Measurements from ENCODE around the gene FPGS.
A peak's percentile ranks its signal among the peaks of the same experiment; 100 is the strongest.

Gene FPGS

DNA sequence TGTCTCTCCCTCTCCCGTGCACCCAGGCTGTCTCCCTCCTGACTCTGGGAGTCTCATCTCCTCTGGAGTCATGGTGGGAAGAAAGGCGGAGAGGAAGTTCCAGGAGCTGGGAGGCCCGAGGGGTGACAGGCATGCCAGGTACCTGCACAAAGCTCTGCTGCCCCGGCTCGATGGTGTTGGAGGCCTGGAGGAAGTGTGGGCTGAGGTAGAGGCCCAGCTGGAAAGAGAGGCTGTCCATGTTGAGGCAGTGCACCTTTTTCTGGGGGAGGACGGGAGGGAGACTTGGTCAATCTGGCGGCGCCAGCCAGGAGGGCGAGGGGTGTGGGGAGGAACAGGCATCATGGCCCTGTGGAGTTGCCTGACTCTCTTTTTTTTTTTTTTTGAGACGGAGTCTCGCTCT is 15.9 kb downstream of the FPGS start:
- no peaks in the 10 kb centered on the region for H3K4me1 ChIP-seq (ENCODE audit: insufficient read depth, low read length, severe bottlenecking)
- no peaks in the 10 kb centered on the region for H3K9me3 ChIP-seq (ENCODE audit: low read length)
- no peaks in the 10 kb centered on the region for H4K20me1 ChIP-seq (ENCODE audit: insufficient read depth, low read length)
- no peak overlapping the region for H3K4me3 ChIP-seq (ENCODE audit: low read depth, low read length, poor library complexity, severe bottlenecking)
- no peak for TF ChIP-seq EZH2 (IDR thresholded peaks at IDR 0.05; ENCODE audit: borderline replicate concordance, low read length)
- TF ChIP-seq, protein P1, sequence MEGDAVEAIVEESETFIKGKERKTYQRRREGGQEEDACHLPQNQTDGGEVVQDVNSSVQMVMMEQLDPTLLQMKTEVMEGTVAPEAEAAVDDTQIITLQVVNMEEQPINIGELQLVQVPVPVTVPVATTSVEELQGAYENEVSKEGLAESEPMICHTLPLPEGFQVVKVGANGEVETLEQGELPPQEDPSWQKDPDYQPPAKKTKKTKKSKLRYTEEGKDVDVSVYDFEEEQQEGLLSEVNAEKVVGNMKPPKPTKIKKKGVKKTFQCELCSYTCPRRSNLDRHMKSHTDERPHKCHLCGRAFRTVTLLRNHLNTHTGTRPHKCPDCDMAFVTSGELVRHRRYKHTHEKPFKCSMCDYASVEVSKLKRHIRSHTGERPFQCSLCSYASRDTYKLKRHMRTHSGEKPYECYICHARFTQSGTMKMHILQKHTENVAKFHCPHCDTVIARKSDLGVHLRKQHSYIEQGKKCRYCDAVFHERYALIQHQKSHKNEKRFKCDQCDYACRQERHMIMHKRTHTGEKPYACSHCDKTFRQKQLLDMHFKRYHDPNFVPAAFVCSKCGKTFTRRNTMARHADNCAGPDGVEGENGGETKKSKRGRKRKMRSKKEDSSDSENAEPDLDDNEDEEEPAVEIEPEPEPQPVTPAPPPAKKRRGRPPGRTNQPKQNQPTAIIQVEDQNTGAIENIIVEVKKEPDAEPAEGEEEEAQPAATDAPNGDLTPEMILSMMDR (IDR thresholded peaks at IDR 0.05; ENCODE audit: low read length), result no peak
- H3K4me2 ChIP-seq (ENCODE audit: low read length), result no peak overlapping the region
- H3K27ac ChIP-seq (ENCODE audit: low read depth, low read length, poor library complexity, severe bottlenecking), result no peak overlapping the region
- no peaks in the 10 kb centered on the region for H3K27me3 ChIP-seq (ENCODE audit: insufficient read depth, low read length)
- no peak overlapping the region for H3K9ac ChIP-seq (ENCODE audit: low read length)
- H3K79me2 ChIP-seq (ENCODE audit: insufficient read depth, low read length), result no peaks in the 10 kb centered on the region
- peaks cover 11% of the 10 kb centered on the region for H3K36me3 ChIP-seq (ENCODE audit: insufficient read depth, low read length)
- no peaks in the 10 kb centered on the region for H3K9me2 ChIP-seq (ENCODE audit: low read depth, low read length)
- no peaks in the 10 kb centered on the region for H3F3A ChIP-seq (ENCODE audit: insufficient read depth, low read length)
- no peak overlapping the region for H2AFZ ChIP-seq (ENCODE audit: low read length)

DNA sequence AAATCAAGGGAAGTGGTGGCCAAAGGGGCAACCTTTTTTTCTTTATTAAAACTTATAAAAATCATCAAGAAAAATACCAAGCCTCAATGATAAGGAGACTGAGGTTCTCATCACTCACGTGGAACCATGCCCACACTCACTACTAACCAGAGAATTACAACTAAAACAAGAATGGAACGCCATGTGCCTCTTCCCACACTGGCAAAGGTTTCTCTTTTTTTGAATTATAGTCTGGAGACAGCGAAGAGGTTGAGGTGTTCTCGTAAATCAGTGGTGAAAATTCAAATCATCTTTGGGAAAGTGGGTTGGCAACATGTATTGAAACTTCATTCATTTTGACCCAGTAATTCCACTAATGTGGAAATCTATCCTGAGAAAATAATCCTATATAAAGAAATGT is 19.4 kb downstream of the FPGS start:
- Histone ChIP-seq H4K20me1 (ENCODE audit: insufficient read depth, low read length) (no peaks in the 10 kb centered on the region), H3K4me2 (ENCODE audit: low read length) (no peak overlapping the region), H3K27ac (ENCODE audit: low read depth, low read length, poor library complexity, severe bottlenecking) (no peak overlapping the region), H3K9me2 (ENCODE audit: low read depth, low read length) (no peaks in the 10 kb centered on the region), H3K9me3 (ENCODE audit: low read length) (no peaks in the 10 kb centered on the region), H3K79me2 (ENCODE audit: insufficient read depth, low read length) (no peaks in the 10 kb centered on the region), H3K9ac (ENCODE audit: low read length) (no peak overlapping the region), H3F3A (ENCODE audit: insufficient read depth, low read length) (no peaks in the 10 kb centered on the region), H2AFZ (ENCODE audit: low read length) (no peak overlapping the region), H3K27me3 (ENCODE audit: insufficient read depth, low read length) (no peaks in the 10 kb centered on the region), H3K36me3 (ENCODE audit: insufficient read depth, low read length) (no peaks in the 10 kb centered on the region; the same call in 1 of the 2 replicates), H3K4me3 (ENCODE audit: low read depth, low read length, poor library complexity, severe bottlenecking) (no peak overlapping the region), H3K4me1 (ENCODE audit: insufficient read depth, low read length, severe bottlenecking) (no peaks in the 10 kb centered on the region)
- TF ChIP-seq EZH2 (IDR thresholded peaks at IDR 0.05; ENCODE audit: borderline replicate concordance, low read length), result no peak
- TF ChIP-seq, protein P1 (IDR thresholded peaks at IDR 0.05; ENCODE audit: low read length), result no peak

DNA sequence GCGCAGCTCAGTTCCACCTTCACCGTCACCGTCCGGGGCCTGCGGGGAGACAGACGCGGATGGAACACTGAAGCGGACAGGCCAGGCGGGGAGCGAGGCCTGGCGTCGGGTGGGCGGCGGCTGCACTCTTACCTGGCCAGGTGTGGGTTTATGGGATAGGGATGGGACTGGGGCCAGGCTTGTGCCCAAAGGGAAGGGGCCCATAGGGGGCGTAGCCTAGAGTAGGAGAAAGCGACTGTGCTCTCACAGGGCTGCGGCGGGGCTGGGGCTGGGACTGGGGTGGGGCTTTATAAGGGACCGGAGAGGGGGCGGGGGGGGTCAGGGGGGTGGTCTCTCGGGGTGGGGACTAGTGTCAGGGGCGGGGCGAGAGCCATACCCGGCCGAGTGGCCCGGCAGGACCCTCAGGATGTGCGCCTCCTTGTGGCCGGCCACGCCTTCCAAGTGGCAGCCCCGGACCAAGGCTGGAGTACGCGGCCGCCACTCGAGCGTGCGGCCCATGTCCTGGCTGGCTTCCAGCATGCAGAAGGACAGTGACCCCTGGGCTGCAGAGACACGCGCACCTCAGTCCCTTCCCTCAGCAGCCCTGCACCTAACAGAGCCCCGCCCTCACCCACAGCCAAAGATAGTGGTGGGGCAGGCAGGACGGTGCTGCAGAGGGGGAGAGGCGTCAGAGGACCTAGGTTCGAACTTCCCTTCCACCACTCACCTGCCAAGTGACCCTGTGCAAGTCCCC is 22.8 kb downstream of the FPGS start:
- Histone ChIP-seq H3K9me2 (ENCODE audit: low read depth, low read length) (no peaks in the 10 kb centered on the region), H2AFZ (ENCODE audit: low read length) (no peak overlapping the region), H3F3A (ENCODE audit: insufficient read depth, low read length) (no peaks in the 10 kb centered on the region), H3K36me3 (ENCODE audit: insufficient read depth, low read length) (no peaks in the 10 kb centered on the region), H3K79me2 (ENCODE audit: insufficient read depth, low read length) (no peaks in the 10 kb centered on the region), H4K20me1 (ENCODE audit: insufficient read depth, low read length) (no peaks in the 10 kb centered on the region), H3K4me3 (ENCODE audit: low read depth, low read length, poor library complexity, severe bottlenecking) (no peak overlapping the region), H3K9me3 (ENCODE audit: low read length) (no peaks in the 10 kb centered on the region), H3K27ac (ENCODE audit: low read depth, low read length, poor library complexity, severe bottlenecking) (no peak overlapping the region), H3K9ac (ENCODE audit: low read length) (no peak overlapping the region), H3K4me1 (ENCODE audit: insufficient read depth, low read length, severe bottlenecking) (no peaks in the 10 kb centered on the region), H3K27me3 (ENCODE audit: insufficient read depth, low read length) (no peaks in the 10 kb centered on the region), H3K4me2 (ENCODE audit: low read length) (peak overlapping the region; percentile 33; the same call in 1 of the 2 replicates)
- TF ChIP-seq, protein P1 (IDR thresholded peaks at IDR 0.05; ENCODE audit: low read length), result peak; percentile 51
- no peak for TF ChIP-seq EZH2 (IDR thresholded peaks at IDR 0.05; ENCODE audit: borderline replicate concordance, low read length)
